Hepatocyte (in vitro differentiated cells): ENCODE measurements around the gene GP1BB. TPM values are rescaled to one million over a fixed set of nuclear protein-coding genes. Genes with fewer than 3 reads are reported as not detected.

Source experiments
- DNase-seq: peaks from one replicate; pipeline ENCODE4 v3.0.0-alpha.2; 2016; ENCODE audit warnings: low spot score
- H2AFZ ChIP-seq: fragments of 200-600 bp; sonication (generic); 2 replicates; pipeline ENCODE4 v1.6.0; 2016; ENCODE audit warnings: antibody characterized with exemption, mild to moderate bottlenecking
- H3K27ac ChIP-seq: fragments of 200-600 bp; sonication (generic); 2 replicates; pipeline ENCODE4 v1.5.1; 2016; ENCODE audit warnings: mild to moderate bottlenecking
- H3K27me3 ChIP-seq: fragments of 200-600 bp; sonication (generic); 2 replicates; pipeline ENCODE4 v1.6.1; 2016
- H3K36me3 ChIP-seq: fragments of 200-600 bp; sonication (generic); replicated peaks from 2 replicates; pipeline ENCODE4 v1.5.1; 2016; ENCODE audit warnings: low read depth; ENCODE audit not compliant: insufficient read depth
- H3K4me1 ChIP-seq: fragments of 200-600 bp; sonication (generic); 2 replicates; pipeline ENCODE4 v1.5.1; 2016; ENCODE audit warnings: mild to moderate bottlenecking, moderate library complexity; ENCODE audit not compliant: insufficient read depth
- H3K4me2 ChIP-seq: fragments of 200-600 bp; sonication (generic); 2 replicates; pipeline ENCODE4 v1.6.0; 2016
- H3K4me3 ChIP-seq: fragments of 200-600 bp; sonication (generic); 2 replicates; pipeline ENCODE4 v1.5.1; 2016; ENCODE audit warnings: mild to moderate bottlenecking
- H3K79me2 ChIP-seq: fragments of 200-600 bp; sonication (generic); 2 replicates; pipeline ENCODE4 v1.6.0; 2017; ENCODE audit warnings: mild to moderate bottlenecking
- H3K9me2 ChIP-seq: fragments of 200-600 bp; sonication (generic); replicated peaks from 2 replicates; pipeline ENCODE4 v1.6.0; 2017; ENCODE audit warnings: mild to moderate bottlenecking; ENCODE audit not compliant: insufficient read depth
- H3K9me3 ChIP-seq: fragments of 200-600 bp; sonication (generic); 2 replicates; pipeline ENCODE4 v1.5.1; 2016; ENCODE audit warnings: low read depth, mild to moderate bottlenecking
- H4K20me1 ChIP-seq: fragments of 200-600 bp; sonication (generic); 2 replicates; pipeline ENCODE4 v1.6.0; 2016; ENCODE audit warnings: mild to moderate bottlenecking; ENCODE audit not compliant: insufficient read depth, poor library complexity, severe bottlenecking
- CTCF ChIP-seq: fragments of 200-600 bp; sonication (generic); IDR thresholded peaks from 2 replicates; pipeline ENCODE4 v1.5.1; 2016; ENCODE audit warnings: antibody characterized with exemption, mild to moderate bottlenecking; ENCODE audit not compliant: poor library complexity
- EZH2 ChIP-seq: fragments of 200-600 bp; sonication (generic); IDR thresholded peaks from 2 replicates; pipeline ENCODE4 v1.6.1; 2016; ENCODE audit warnings: antibody characterized with exemption, mild to moderate bottlenecking, borderline replicate concordance
- EZH2phosphoT487 ChIP-seq: fragments of 200-600 bp; sonication (generic); IDR thresholded peaks from one replicate; pipeline ENCODE4 v1.6.1; 2018; ENCODE audit warnings: antibody characterized with exemption, mild to moderate bottlenecking, low read depth, moderate library complexity; ENCODE audit not compliant: unreplicated experiment, severe bottlenecking
- WGBS: methylation state at CpG from one replicate; pipeline ENCODE4 v1.1.6; 2016; ENCODE audit warnings: low lambda C conversion rate; ENCODE audit errors: missing lambda C conversion rate; 5-methylcytosine and 5-hydroxymethylcytosine counted together
- polyA plus RNA-seq: library from polyadenylated mRNA; unstranded; fragments of >200 nt; fragmentation: Nextera tagmentation; extraction: Ambion mirVana; gene quantifications from 2 replicates; pipeline ENCODE4 v1.2.1, GENCODE V29; 2016
- total RNA-seq: library from RNA; depleted of rRNA; stranded (reverse); fragments of >200 nt; gene quantifications from 2 replicates; pipeline ENCODE4 v1.2.3, GENCODE V29; 2014

The GP1BB gene
- total and polyA plus RNA-seq, 2 experiments from 2014 or later, result 2.5 to 2.8 TPM

- WGBS, result 87% methylated on average over 12 of the region's 13 CpGs
- H3K79me2 ChIP-seq, result no peaks in the 10 kb centered on the region
- no peak overlapping the region for H3K4me3 ChIP-seq
- no peaks in the 10 kb centered on the region for H3K36me3 ChIP-seq
- H3K4me1 ChIP-seq, result no peaks in the 10 kb centered on the region
- H4K20me1 ChIP-seq, result no peaks in the 10 kb centered on the region
- TF ChIP-seq CTCF (no peak), EZH2phosphoT487 (no peak), EZH2 (no peak)
- H3K4me2 ChIP-seq, result no peak overlapping the region
- H2AFZ ChIP-seq, result no peak overlapping the region
- no peak overlapping the region for H3K27ac ChIP-seq
- H3K27me3 ChIP-seq, result peaks cover 5% of the 10 kb centered on the region
- H3K9me3 ChIP-seq, result no peaks in the 10 kb centered on the region
- H3K9me2 ChIP-seq, result no peaks in the 10 kb centered on the region
- DNase-seq, result no peak
Measured at GRCh38 chr22:19744350-19745006, 21.1 kb downstream of the GP1BB start.

- Histone ChIP-seq H4K20me1 (no peaks in the 10 kb centered on the region), H3K79me2 (no peaks in the 10 kb centered on the region), H3K4me3 (no peak overlapping the region), H2AFZ (no peak overlapping the region), H3K9me2 (no peaks in the 10 kb centered on the region), H3K36me3 (no peaks in the 10 kb centered on the region), H3K4me2 (no peak overlapping the region), H3K4me1 (no peaks in the 10 kb centered on the region), H3K27me3 (peaks cover 5% of the 10 kb centered on the region), H3K9me3 (no peaks in the 10 kb centered on the region), H3K27ac (no peak overlapping the region)
- no peak for TF ChIP-seq EZH2
- TF ChIP-seq EZH2phosphoT487, result no peak
- TF ChIP-seq CTCF, result no peak
- WGBS, result 88% methylated on average over 22 of the region's 24 CpGs
- no peak for DNase-seq
Measured at GRCh38 chr22:19745155-19746101, 22.1 kb downstream of the GP1BB start.

GRCh38 chr22:19746726-19747125, 23.4 kb downstream of the GP1BB start:
- WGBS, result 93% methylated on average over 13 of the region's 13 CpGs
- DNase-seq, result no peak
- no peak overlapping the region for H3K4me2 ChIP-seq
- no peaks in the 10 kb centered on the region for H4K20me1 ChIP-seq
- peaks cover 6% of the 10 kb centered on the region for H3K27me3 ChIP-seq
- H3K27ac ChIP-seq, result no peak overlapping the region
- H3K79me2 ChIP-seq, result no peaks in the 10 kb centered on the region
- H3K4me1 ChIP-seq, result peaks cover 4% of the 10 kb centered on the region
- TF ChIP-seq CTCF (no peak), EZH2phosphoT487 (no peak), EZH2 (no peak)
- no peaks in the 10 kb centered on the region for H3K36me3 ChIP-seq
- H2AFZ ChIP-seq, result no peak overlapping the region
- no peaks in the 10 kb centered on the region for H3K9me2 ChIP-seq
- H3K4me3 ChIP-seq, result no peak overlapping the region
- no peaks in the 10 kb centered on the region for H3K9me3 ChIP-seq
